CD14-positive monocyte (primary cell): ENCODE data around the gene JARID2. TPM values are rescaled to one million over a fixed set of nuclear protein-coding genes. Genes with fewer than 3 reads are reported as not detected.
A peak's percentile ranks its signal among the peaks of the same experiment; 100 is the strongest.

Source experiments
- DNase-seq, 3 donors: peaks; one replicate each; pipeline ENCODE4 v3.0.0-alpha.2; 2011 to 2022
- H2AFZ ChIP-seq: 2 replicates; pipeline ENCODE4 v1.6.0; 2012; ENCODE audit warnings: mild to moderate bottlenecking, low read depth, low read length, inconsistent platforms; ENCODE audit not compliant: insufficient read depth, poor library complexity, severe bottlenecking
- H3K27ac ChIP-seq, 2 donors: 1 replicate in 1 of 2; 2 replicates in 1 of 2; pipeline ENCODE4 v1.5.1; 2012 to 2013; ENCODE audit warnings: low read length in 2 of 2, control low read depth in 1 of 2, inconsistent platforms in 1 of 2, low read depth in 1 of 2, mild to moderate bottlenecking in 1 of 2
- H3K27me3 ChIP-seq, 2 donors: one replicate each; pipeline versions ENCODE4 v1.6.0 to v1.6.1; 2011 to 2013; ENCODE audit warnings: low read length in 2 of 2; ENCODE audit not compliant: control insufficient read depth in 2 of 2, insufficient read depth in 2 of 2
- H3K36me3 ChIP-seq, 2 donors: replicated peaks in 1 of 2; 1 replicate in 1 of 2; 2 replicates in 1 of 2; pipeline versions ENCODE4 v1.5.1 to v1.6.1; 2012 to 2013; ENCODE audit warnings: low read length in 2 of 2, control low read depth in 1 of 2, inconsistent platforms in 1 of 2, mild to moderate bottlenecking in 1 of 2; ENCODE audit not compliant: insufficient read depth in 2 of 2, control insufficient read depth in 1 of 2
- H3K4me1 ChIP-seq, 2 donors: 1 replicate in 1 of 2; 2 replicates in 1 of 2; pipeline versions ENCODE4 v1.5.1 to v1.6.1; 2012 to 2013; ENCODE audit warnings: low read length in 2 of 2, control low read depth in 1 of 2, inconsistent platforms in 1 of 2, mild to moderate bottlenecking in 1 of 2, moderate library complexity in 1 of 2; ENCODE audit not compliant: insufficient read depth in 2 of 2, control insufficient read depth in 1 of 2
- H3K4me2 ChIP-seq: replicated peaks from 2 replicates; pipeline ENCODE3; 2012; ENCODE audit warnings: low read length, moderate library complexity, mild to moderate bottlenecking; ENCODE audit not compliant: poor library complexity, severe bottlenecking; ENCODE audit errors: extremely low read depth
- H3K4me3 ChIP-seq, 3 experiments: fragments of 200-600 bp in 1 of 3; sonication (generic) in 1 of 3; replicated peaks in 1 of 3; 1 replicate in 2 of 3; 2 replicates in 1 of 3; pipeline ENCODE4 v1.5.1; 2011 to 2013; ENCODE audit warnings: low read length in 3 of 3, mild to moderate bottlenecking in 3 of 3, control low read depth in 2 of 3, low read depth in 2 of 3, inconsistent platforms in 1 of 3, moderate library complexity in 1 of 3
- H3K79me2 ChIP-seq: 2 replicates; pipeline ENCODE4 v1.6.0; 2012; ENCODE audit warnings: mild to moderate bottlenecking, control low read depth, inconsistent platforms, low read length, moderate library complexity; ENCODE audit not compliant: insufficient read depth
- H3K9ac ChIP-seq: 2 replicates; pipeline ENCODE4 v1.6.0; 2017; ENCODE audit warnings: low read length, mild to moderate bottlenecking; ENCODE audit not compliant: insufficient read depth, poor library complexity, severe bottlenecking
- H3K9me3 ChIP-seq, 2 donors: replicated peaks in 1 of 2; 1 replicate in 1 of 2; 2 replicates in 1 of 2; pipeline versions ENCODE4 v1.5.1 to v1.6.1; 2012 to 2013; ENCODE audit warnings: low read length in 2 of 2, control low read depth in 1 of 2; ENCODE audit not compliant: control insufficient read depth in 1 of 2, insufficient read depth in 1 of 2
- H4K20me1 ChIP-seq: 2 replicates; pipeline ENCODE4 v1.6.0; 2012; ENCODE audit warnings: mild to moderate bottlenecking, low read length, control low read depth, moderate library complexity; ENCODE audit not compliant: insufficient read depth
- H3K27ac Mint-ChIP-seq, 7 donors: one replicate each; pipeline ENCODE4 v1.8.0; 2020; ENCODE audit warnings: mild to moderate bottlenecking in 7 of 7, mixed read lengths in 7 of 7, moderate library complexity in 6 of 7, inconsistent platforms in 2 of 7
- H3K27me3 Mint-ChIP-seq, 3 donors: one replicate each; pipeline ENCODE4 v1.8.0; 2021 to 2022; ENCODE audit warnings: low read depth in 3 of 3, mild to moderate bottlenecking in 3 of 3, mixed read lengths in 3 of 3, moderate library complexity in 3 of 3, inconsistent platforms in 1 of 3
- H3K36me3 Mint-ChIP-seq, 2 donors: one replicate each; pipeline ENCODE4 v1.8.0; 2020; ENCODE audit warnings: mixed read lengths in 2 of 2, inconsistent platforms in 1 of 2, mild to moderate bottlenecking in 1 of 2
- H3K4me1 Mint-ChIP-seq: one replicate; pipeline ENCODE4 v1.8.0; 2020; ENCODE audit warnings: mild to moderate bottlenecking, mixed read lengths
- H3K4me3 Mint-ChIP-seq, 2 donors: one replicate each; pipeline ENCODE4 v1.8.0; 2020; ENCODE audit warnings: mild to moderate bottlenecking in 2 of 2, mixed read lengths in 2 of 2, moderate library complexity in 1 of 2
- H3K9me3 Mint-ChIP-seq, 7 donors: one replicate each; pipeline ENCODE4 v1.8.0; 2020 to 2022; ENCODE audit warnings: mixed read lengths in 7 of 7, mild to moderate bottlenecking in 6 of 7, moderate library complexity in 6 of 7, inconsistent platforms in 2 of 7
- WGBS: methylation state at CpG from one replicate; pipeline ENCODE4 v1.1.5; 2013; ENCODE audit warnings: missing lambda C conversion rate; ENCODE audit not compliant: insufficient coverage; 5-methylcytosine and 5-hydroxymethylcytosine counted together
- intact Hi-C, 2 donors: fragments of 100-400 bp; cut with micrococcal nuclease; formaldehyde crosslinking; loops; one replicate each; pipeline versions ENCODE4 v1.15.0 to v1.15.1; 2023
- polyA plus RNA-seq, 3 donors: library from polyadenylated mRNA; depleted of rRNA in 1 of 3; unstranded in 2 of 3; stranded (reverse) in 1 of 3; fragments of 300-500 nt in 2 of 3; fragments of >200 nt in 1 of 3; fragmentation: Illumina TruSeq in 2 of 3; gene quantifications; 1 replicate in 2 of 3; 2 replicates in 1 of 3; pipeline ENCODE4 v1.2.3, GENCODE V29; 2012 to 2021
- TF ChIP-seq, protein P1 (sequence below): fragments of 200-600 bp; IDR thresholded peaks from one replicate; pipeline ENCODE4 v1.8.0; 2022; ENCODE audit warnings: antibody characterized with exemption, mild to moderate bottlenecking

JARID2 gene
- polyA plus RNA-seq, 3 donors, result 6.8 to 17.5 (median 12.5) TPM

DNA sequence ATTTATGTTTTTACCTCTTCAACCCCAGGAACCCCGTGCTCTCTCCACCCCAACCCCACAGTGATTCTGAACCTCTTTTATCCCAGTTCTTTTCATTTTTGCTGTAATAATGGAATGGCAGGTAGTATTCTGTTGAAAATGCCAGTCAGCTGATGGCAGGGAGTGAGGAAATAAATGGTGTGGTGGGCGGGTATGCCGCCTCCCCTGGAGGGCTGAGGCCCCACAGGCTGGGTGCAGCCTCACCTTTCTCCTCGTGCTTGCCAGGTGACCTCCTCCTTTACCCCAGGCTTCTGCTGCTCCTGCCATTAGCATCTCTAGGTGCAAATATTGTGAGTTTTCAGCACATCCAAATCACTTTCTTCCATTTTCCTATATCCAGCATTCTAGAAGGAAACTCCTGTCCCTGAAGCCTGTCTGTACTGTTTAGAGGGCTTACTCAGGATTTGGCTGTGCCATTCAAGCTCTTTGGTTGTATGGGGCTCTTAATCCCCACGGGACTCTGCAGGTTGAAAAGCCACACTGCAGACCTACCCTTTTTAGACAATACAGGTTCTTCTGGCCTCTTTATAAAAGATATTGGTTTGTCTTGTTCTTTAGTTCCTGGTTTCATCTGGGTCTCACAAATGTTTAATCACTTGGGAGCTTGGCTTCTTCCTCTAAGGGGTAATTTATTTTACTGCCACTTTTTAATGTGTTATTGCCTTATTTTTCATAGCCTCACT lies 201.8 kb downstream of the JARID2 start:
- Histone ChIP-seq H3K79me2 (peaks cover 100% of the 10 kb centered on the region), H3K27me3 (no peaks in the 10 kb centered on the region), H2AFZ (no peak overlapping the region), H3K27ac (peak overlapping the region in 1 of 2 donors; percentile 62), H3K4me3 (no peak overlapping the region), H4K20me1 (peaks cover 99% of the 10 kb centered on the region), H3K9ac (no peak overlapping the region), H3K4me2 (no peak overlapping the region), H3K4me1 (peaks cover 31 to 33% of the 10 kb centered on the region in 2 donors), H3K9me3 (no peaks in the 10 kb centered on the region), H3K36me3 (peaks cover 0 to 17% of the 10 kb centered on the region in 2 donors)
- H3K36me3 Mint-ChIP-seq, result peaks cover 23 to 35% of the 10 kb centered on the region in 2 donors
- WGBS, result 83% methylated on average over 1 of the region's 5 CpGs
- H3K4me1 Mint-ChIP-seq, result peaks cover 75% of the 10 kb centered on the region
- H3K27me3 Mint-ChIP-seq, result no peaks in the 10 kb centered on the region
- no peak for DNase-seq
- no peak overlapping the region for H3K4me3 Mint-ChIP-seq
- TF ChIP-seq, protein P1, sequence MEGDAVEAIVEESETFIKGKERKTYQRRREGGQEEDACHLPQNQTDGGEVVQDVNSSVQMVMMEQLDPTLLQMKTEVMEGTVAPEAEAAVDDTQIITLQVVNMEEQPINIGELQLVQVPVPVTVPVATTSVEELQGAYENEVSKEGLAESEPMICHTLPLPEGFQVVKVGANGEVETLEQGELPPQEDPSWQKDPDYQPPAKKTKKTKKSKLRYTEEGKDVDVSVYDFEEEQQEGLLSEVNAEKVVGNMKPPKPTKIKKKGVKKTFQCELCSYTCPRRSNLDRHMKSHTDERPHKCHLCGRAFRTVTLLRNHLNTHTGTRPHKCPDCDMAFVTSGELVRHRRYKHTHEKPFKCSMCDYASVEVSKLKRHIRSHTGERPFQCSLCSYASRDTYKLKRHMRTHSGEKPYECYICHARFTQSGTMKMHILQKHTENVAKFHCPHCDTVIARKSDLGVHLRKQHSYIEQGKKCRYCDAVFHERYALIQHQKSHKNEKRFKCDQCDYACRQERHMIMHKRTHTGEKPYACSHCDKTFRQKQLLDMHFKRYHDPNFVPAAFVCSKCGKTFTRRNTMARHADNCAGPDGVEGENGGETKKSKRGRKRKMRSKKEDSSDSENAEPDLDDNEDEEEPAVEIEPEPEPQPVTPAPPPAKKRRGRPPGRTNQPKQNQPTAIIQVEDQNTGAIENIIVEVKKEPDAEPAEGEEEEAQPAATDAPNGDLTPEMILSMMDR, result no peak
- intact Hi-C loops, result no loop called here
- peak overlapping the region in 5 of 7 donors; percentile 27 to 80 (median 61) for H3K27ac Mint-ChIP-seq
- no peaks in the 10 kb centered on the region for H3K9me3 Mint-ChIP-seq

DNA sequence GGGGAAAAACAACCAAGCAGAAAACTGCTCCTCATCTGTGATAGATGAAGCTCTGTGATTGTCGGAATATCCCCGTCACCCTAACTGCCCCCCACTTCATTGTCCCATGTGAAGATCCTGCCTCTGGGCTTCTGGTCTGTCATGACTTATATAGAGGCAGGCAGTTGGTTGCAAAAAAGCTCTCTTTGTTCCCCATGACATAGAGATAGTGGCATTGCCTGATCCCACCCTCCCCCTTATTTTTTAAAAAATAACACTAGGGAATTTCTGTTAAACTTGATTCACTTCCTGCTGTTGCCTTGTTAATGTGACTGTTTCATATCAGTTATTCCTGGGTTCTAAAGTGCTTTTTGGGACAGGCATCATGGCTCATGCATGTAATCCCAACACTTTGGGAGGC lies 203.1 kb downstream of the JARID2 start:
- no peaks in the 10 kb centered on the region for H3K9me3 Mint-ChIP-seq
- WGBS, result no CpG with 5 or more reads among the region's 2 CpGs
- H3K36me3 ChIP-seq, result peaks cover 10 to 30% of the 10 kb centered on the region in 2 donors
- H3K4me3 ChIP-seq, result no peak overlapping the region
- H3K9me3 ChIP-seq, result no peaks in the 10 kb centered on the region
- H3K4me1 Mint-ChIP-seq, result peaks cover 66% of the 10 kb centered on the region
- H3K27me3 ChIP-seq, result no peaks in the 10 kb centered on the region
- TF ChIP-seq, protein P1, result no peak
- peaks cover 99% of the 10 kb centered on the region for H4K20me1 ChIP-seq
- peaks cover 18 to 20% of the 10 kb centered on the region in 2 donors for H3K4me1 ChIP-seq
- H3K79me2 ChIP-seq, result peaks cover 99% of the 10 kb centered on the region
- peak overlapping the region in 1 of 2 donors; percentile 42 for H3K27ac ChIP-seq
- H3K9ac ChIP-seq, result no peak overlapping the region
- H3K27me3 Mint-ChIP-seq, result no peaks in the 10 kb centered on the region
- peak overlapping the region in 2 of 7 donors; percentile 17 to 43 for H3K27ac Mint-ChIP-seq
- H3K4me2 ChIP-seq, result no peak overlapping the region
- H3K36me3 Mint-ChIP-seq, result peaks cover 35 to 44% of the 10 kb centered on the region in 2 donors
- no peak overlapping the region for H3K4me3 Mint-ChIP-seq
- DNase-seq, result no peak
- intact Hi-C loops, result no loop called here
- no peak overlapping the region for H2AFZ ChIP-seq
